ENCODE data around the gene C4orf51.
"Not testable (repeated sequence)": the region's sequence is repeated elsewhere in the genome, so short reads cannot be mapped to it uniquely, and the experiment has no call there.

The C4orf51 gene

DNA sequence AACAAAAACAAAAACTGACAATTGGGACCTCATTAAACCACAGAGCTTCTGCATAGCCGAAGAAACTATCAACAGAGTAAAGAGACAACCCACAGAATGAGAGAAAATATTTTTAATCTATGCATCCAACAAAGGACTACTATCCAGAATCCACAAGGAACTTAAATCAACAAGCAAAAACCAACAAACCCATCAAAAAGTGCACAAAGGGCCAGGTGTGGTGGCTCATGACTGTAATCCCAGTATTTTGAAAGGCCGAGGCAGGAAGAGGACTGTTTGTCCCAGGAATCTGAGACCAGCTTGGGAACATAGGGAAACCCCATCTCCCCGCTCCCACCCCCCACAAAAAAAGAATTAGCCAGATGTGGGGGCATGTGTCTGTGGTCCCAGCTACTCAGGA lies 10.7 kb downstream of the C4orf51 start:
- Mint-ChIP-seq H3K27ac (no peak overlapping the region), H3K4me3 (no peak overlapping the region), H3K4me1 (no peaks in the 10 kb centered on the region), H3K9me3 (peaks cover 11 to 17% of the 10 kb centered on the region in 2 donors), H3K27me3 (peaks cover 7% of the 10 kb centered on the region)
- DNase-seq (no peak), ATAC-seq (no peak)

DNA sequence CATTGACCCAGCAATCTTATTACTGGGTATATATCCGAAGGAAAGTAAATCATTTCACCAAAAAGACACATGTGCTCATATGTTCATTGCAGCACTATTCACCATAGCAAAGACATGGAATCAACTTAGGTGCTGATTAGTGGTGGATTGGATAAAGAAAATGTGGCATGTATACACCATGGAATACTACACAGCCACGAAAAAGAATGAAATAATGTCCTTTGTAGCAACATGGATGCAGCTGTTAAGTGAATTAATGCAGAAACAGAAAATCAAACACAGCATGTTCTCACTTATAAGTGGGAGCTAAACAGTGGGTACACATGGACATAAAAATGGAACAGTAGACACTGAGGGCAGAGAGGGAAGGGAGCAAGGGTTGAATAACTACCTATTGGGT lies 11.5 kb downstream of the C4orf51 start:
- ATAC-seq, H3K27ac Mint-ChIP-seq, H3K4me1 Mint-ChIP-seq, DNase-seq, H3K27me3 Mint-ChIP-seq, H3K4me3 Mint-ChIP-seq: not testable (repeated sequence)
- peaks cover 11 to 17% of the 10 kb centered on the region in 2 donors for H3K9me3 Mint-ChIP-seq

DNA sequence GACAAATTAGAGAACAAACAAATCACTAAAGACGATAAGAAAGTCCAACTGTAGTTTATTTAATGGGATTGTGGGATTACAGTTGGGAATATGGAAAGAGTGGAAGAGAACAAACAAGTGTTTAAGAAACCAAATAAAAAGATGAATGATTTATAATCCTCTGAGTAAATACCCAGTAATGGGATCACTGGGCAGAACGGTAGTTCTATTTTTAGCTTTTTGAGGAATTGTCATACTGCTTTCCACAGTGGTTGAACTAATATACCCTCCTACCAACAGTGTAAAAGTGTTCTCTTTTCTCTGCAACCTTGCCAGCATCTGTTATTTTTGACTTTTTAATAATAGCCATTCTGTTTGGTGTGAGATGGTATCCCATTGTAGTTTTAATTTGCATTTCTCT lies 15.0 kb downstream of the C4orf51 start:
- Mint-ChIP-seq H3K9me3 (peaks cover 10 to 11% of the 10 kb centered on the region in 2 donors), H3K27ac (no peak overlapping the region), H3K4me1 (no peaks in the 10 kb centered on the region), H3K4me3 (no peak overlapping the region), H3K27me3 (peaks cover 6% of the 10 kb centered on the region)
- DNase-seq, result no peak
- ATAC-seq, result no peak

DNA sequence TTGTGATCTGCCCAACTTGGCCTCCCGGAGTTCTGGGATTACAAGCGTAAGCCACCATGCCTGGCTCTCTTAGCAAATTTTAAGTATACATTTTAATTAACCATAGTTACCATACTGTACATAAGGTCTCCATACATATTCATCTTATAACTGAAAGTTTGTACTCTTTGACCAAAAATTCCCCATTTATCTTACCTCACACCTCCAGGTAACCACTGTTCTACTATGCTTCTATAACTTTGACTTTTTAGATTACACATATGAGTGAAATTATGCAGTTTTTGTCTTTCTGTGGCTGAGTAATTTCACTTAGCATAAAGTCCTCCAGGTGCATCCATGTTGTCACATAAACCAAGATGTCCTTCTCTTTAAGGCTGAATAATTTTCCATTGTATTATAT lies 17.4 kb downstream of the C4orf51 start:
- Mint-ChIP-seq H3K27ac (no peak overlapping the region), H3K4me1 (no peaks in the 10 kb centered on the region), H3K4me3 (no peak overlapping the region), H3K27me3 (peaks cover 18% of the 10 kb centered on the region), H3K9me3 (no peaks in the 10 kb centered on the region)
- DNase-seq (no peak), ATAC-seq (peak; percentile 83)

DNA sequence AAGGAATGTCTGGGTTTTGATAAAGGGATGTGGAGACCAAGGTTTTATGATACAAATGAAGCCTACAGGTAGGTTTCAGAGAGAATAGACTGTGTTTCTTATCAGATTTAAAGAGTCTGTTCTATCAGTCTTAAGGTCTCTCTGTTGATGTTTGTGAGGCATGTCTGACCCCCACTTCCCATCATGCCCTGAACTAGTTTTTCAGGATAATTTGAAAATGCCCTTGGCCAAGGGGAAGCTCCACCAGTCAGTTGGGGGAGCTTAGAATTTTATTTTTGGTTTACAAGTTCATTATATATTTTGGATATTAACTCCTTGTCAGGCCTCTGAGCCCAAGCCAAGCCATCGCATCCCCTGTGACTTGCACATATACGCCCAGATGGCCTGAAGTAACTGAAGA lies 18.6 kb downstream of the C4orf51 start:
- DNase-seq, result no peak
- H3K9me3 Mint-ChIP-seq, result no peaks in the 10 kb centered on the region

DNA sequence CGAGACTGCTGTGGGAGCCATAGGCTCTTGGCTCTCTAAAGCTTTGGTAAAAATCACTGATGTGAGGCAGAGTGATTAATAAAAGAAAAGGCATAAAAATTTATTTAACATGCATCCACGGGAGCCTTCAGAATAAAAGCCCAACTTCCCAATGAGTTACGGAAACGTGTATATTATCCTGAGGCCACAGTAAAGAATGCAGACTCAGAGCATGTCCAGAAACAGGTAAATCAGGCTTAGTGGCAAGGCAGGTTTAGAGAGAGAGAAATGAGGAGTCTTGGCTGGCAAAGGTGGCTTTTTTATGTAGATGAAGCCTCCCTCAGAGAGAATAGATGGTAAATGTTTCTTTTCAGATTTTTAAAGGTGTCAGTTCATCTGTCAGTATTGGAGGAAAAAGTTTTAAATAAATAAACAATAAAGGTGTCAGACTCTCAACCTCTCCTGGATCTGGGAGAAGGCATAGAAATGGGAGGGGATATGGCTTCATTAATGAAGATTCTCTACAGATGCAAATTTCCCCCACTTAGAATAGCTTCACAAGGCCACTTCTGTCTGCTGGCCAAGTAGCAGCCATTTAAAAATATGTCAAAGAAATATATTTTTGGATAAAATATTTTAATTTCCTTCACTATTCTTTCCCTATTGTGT lies 24.0 kb downstream of the C4orf51 start:
- no peak for ATAC-seq
- H3K4me1 Mint-ChIP-seq, result peaks cover 5% of the 10 kb centered on the region
- peaks cover 18% of the 10 kb centered on the region for H3K27me3 Mint-ChIP-seq

More for the DNA sequence above, 18.6 kb downstream of the C4orf51 start:
- H3K27ac Mint-ChIP-seq, result no peak overlapping the region
- H3K4me1 Mint-ChIP-seq, result no peaks in the 10 kb centered on the region
- peaks cover 18% of the 10 kb centered on the region for H3K27me3 Mint-ChIP-seq
- no peak overlapping the region for H3K4me3 Mint-ChIP-seq
- ATAC-seq, result no peak

DNA sequence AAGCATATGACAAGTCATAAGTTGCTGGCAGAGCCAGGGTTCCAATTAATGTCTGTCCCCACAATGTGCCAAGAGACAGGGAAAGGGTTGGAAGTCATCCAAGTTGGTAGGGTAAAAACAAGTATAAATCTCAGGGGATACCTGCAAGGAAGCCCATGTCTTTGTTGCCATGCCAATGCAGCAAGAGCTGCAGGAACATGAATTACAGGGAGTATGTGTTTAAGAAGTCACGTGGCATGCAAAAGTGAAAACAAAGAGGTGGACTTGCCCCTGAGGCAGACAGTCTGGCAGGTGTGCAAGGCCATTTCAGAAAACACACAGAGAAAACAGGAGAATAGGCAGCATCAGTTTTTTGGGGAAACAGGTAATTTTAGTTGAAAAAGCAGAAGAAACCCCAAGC lies 29.4 kb downstream of the C4orf51 start:
- ATAC-seq (no peak), DNase-seq (no peak)
- peaks cover 7% of the 10 kb centered on the region for H3K27me3 Mint-ChIP-seq
- H3K4me3 Mint-ChIP-seq, result no peak overlapping the region
- peaks cover 15 to 36% of the 10 kb centered on the region in 2 donors for H3K9me3 Mint-ChIP-seq
- H3K4me1 Mint-ChIP-seq, result peaks cover 11% of the 10 kb centered on the region
- no peak overlapping the region for H3K27ac Mint-ChIP-seq

More for the DNA sequence above, 24.0 kb downstream of the C4orf51 start:
- no peak overlapping the region for H3K27ac Mint-ChIP-seq
- peaks cover 0 to 8% of the 10 kb centered on the region in 2 donors for H3K9me3 Mint-ChIP-seq
- H3K4me3 Mint-ChIP-seq, result no peak overlapping the region
- DNase-seq, result no peak

DNA sequence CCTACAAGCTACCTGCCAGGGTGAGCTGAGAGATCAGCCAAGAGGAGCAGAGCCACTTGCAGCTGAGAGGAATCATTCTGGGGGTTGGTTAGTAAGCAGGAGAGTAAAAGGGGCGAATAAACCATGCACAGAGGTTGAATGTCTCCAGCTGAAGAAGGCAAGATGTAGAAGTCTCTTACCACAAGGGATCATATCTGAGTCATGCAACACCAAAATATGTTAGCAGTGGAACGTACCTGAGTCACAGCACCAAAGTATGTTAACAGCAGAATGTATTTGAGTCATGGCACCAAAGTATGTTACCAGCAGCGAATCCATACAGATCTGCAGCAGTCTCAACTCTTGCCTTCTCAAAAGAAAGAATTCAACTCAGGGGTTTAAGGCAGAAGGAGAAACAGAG lies 29.9 kb downstream of the C4orf51 start:
- Mint-ChIP-seq H3K9me3 (peaks cover 15 to 36% of the 10 kb centered on the region in 2 donors), H3K27ac (no peak overlapping the region), H3K4me1 (peaks cover 11% of the 10 kb centered on the region), H3K27me3 (peaks cover 7% of the 10 kb centered on the region), H3K4me3 (no peak overlapping the region)
- DNase-seq (no peak), ATAC-seq (peak; percentile 69)

DNA sequence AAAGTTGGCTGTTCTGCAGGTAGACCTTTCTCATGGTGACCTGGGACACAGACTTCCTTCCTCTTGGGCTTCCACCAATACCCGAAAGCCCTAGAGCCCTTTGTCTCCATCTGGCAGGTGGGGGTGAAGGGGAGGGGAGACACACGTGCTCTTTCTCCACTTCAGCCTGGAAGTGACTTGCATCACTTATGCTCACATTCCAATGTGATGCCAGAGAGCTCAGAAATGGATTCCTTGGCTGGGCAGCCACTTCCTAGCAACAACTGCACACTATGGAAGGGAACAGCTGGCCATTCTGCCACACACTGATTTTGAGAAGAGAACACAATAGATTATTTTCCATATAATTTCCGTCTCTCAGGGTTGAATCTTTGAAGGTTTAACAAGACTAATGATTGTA lies 36.3 kb downstream of the C4orf51 start:
- ATAC-seq (no peak), DNase-seq (no peak)
- peaks cover 17% of the 10 kb centered on the region for H3K4me1 Mint-ChIP-seq
- H3K27ac Mint-ChIP-seq, result peak overlapping the region in 1 of 2 donors; percentile 69
- H3K27me3 Mint-ChIP-seq, result peaks cover 22% of the 10 kb centered on the region
- no peak overlapping the region for H3K4me3 Mint-ChIP-seq
- H3K9me3 Mint-ChIP-seq, result peaks cover 15 to 25% of the 10 kb centered on the region in 2 donors

DNA sequence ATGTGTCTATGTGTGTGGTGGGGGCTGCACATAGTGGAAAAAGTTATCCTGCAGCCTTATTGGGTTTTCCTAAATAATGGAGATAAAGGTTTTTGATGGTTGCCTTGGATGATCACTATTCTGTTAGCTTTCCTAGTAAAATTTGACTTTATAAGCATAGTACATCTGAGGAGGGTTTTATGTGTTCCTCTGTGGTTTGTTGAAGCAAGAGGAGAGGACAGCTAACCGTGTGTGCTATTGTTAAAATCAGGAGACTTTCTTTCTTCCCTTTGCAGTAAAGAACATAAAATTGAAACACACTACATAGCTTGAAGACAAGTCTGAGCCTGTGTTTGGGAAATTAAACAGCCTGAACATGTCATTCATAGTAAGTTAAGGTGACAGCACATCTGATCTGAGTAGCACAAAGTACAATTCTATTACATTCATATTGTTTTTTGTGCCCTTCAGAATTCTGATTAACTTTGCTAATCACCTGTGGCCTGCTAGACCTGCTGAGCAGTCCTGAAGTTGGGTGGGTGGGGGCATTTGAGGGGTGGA lies 36.8 kb downstream of the C4orf51 start:
- Mint-ChIP-seq H3K27ac (no peak overlapping the region), H3K4me1 (peaks cover 17% of the 10 kb centered on the region), H3K9me3 (peaks cover 10 to 19% of the 10 kb centered on the region in 2 donors), H3K4me3 (no peak overlapping the region), H3K27me3 (peaks cover 17% of the 10 kb centered on the region)
- no peak for ATAC-seq
- no peak for DNase-seq

DNA sequence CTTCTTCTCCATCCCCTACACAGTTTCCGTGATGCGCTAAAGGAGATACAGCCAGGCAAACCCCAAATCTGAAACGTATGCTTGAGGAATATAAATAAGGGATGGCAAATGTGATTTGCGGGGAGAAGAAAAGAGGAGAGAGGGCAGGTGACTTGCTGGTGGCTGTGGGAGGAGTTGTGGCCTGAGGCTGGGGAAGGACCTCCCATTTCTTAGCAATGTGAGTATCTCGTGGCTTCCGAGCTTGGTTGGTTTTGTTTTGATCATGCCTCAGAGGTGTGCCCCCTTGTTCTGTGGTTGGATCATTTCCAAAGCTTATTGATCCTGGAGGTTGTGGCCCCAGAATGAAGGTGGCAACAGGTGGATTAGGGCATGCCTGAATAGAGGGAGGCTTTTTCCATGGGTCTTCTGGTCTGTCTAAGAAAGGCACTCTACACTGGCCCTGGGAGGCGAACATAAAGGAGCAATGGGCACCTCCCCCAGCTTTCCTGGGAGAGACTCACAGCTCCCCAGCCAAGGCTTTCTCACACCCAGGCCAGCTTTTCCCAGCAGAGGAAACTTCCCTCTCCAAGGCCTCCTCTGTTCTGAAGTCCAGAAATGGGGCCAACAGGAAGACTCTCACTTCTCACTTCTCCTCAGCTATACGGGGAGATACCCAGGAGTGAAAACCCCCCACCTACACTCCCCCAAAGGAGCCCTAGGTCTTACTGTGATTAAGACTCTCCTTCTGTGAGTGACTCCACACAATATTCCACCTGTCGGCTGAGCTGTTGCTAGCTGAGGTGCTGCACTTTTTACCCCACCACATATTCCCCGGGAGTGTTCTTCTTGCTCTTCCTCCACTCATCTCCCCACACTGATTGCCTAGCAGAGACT lies 40.0 kb downstream of the C4orf51 start:
- peak overlapping the region; percentile 64 to 71 for H3K4me3 Mint-ChIP-seq
- peaks cover 5 to 7% of the 10 kb centered on the region in 2 donors for H3K9me3 Mint-ChIP-seq
- DNase-seq (peak; percentile 39 to 57), ATAC-seq (peak; percentile 90)
- H3K27ac Mint-ChIP-seq, result peak overlapping the region; percentile 6 to 64
- H3K4me1 Mint-ChIP-seq, result peaks cover 21% of the 10 kb centered on the region
- peaks cover 22% of the 10 kb centered on the region for H3K27me3 Mint-ChIP-seq

DNA sequence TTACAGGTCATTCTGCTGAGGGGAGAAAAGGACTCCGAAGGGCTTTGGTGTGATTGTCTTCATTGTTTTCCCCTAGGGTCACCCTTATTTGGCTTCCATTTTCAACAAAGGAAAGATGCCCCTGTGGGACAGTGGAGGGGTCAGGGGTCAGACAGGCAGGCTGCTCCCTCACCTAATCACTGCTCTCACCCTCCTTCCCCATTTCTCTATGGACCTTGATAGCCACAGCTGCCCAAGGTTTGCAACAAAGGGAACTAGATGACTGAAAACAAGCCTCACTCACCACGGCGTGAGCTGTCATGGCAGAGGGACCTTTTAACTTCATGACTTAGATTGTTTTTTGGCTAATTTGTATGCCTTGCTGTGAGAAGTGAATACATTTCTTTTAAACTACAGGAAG lies 40.7 kb downstream of the C4orf51 start:
- Mint-ChIP-seq H3K4me1 (peaks cover 21% of the 10 kb centered on the region), H3K27ac (peak overlapping the region in 1 of 2 donors; percentile 6), H3K27me3 (peaks cover 22% of the 10 kb centered on the region), H3K4me3 (peak overlapping the region; percentile 64 to 71), H3K9me3 (peaks cover 1 to 5% of the 10 kb centered on the region in 2 donors)
- DNase-seq, result no peak
- ATAC-seq, result peak; percentile 49

DNA sequence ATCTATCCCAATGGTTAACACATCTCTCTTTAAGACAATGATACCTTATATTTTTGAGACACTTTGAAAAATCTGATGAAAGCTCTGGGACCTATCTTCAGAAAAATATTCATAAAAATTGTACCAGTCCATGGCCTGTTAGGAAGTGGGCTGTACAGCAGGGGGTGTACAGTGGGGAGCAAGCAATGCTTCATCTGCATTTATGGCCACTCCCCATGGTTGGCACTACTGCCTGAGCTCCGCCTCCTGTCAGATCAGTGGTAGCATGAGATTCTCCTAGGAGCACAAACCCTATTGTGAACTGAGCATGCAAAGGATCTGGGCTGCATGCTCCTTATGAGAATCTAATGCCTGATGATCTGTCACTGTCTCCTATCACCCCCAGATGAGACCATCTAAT lies 42.6 kb downstream of the C4orf51 start:
- peaks cover 21% of the 10 kb centered on the region for H3K4me1 Mint-ChIP-seq

DNA sequence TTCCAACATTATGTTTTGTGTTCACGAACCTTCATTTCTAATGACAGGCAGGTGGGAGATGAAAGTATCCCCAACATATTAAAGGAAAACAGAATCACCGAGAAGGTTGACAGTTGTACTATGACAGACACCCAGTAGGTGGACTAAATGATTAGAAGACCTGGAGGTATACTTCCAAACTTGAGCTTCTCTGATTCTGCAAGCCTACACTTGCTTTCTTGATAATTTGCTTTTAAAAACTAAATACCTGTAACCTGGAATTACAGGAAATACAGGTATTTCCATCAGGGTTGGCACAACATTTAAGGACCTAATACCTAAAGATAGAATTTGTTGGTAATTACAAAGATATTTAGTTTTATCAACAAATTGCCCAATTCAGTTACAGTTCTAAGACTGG lies 43.4 kb downstream of the C4orf51 start:
- no peak for ATAC-seq
- no peak for DNase-seq
- Mint-ChIP-seq H3K27ac (no peak overlapping the region), H3K4me1 (peaks cover 21% of the 10 kb centered on the region), H3K4me3 (no peak overlapping the region), H3K27me3 (peaks cover 14% of the 10 kb centered on the region), H3K9me3 (peaks cover 0 to 5% of the 10 kb centered on the region in 2 donors)

More for the DNA sequence above, 42.6 kb downstream of the C4orf51 start:
- Mint-ChIP-seq H3K27me3 (peaks cover 22% of the 10 kb centered on the region), H3K27ac (no peak overlapping the region), H3K9me3 (peaks cover 0 to 5% of the 10 kb centered on the region in 2 donors), H3K4me3 (no peak overlapping the region)
- DNase-seq (no peak), ATAC-seq (peak; percentile 29)

DNA sequence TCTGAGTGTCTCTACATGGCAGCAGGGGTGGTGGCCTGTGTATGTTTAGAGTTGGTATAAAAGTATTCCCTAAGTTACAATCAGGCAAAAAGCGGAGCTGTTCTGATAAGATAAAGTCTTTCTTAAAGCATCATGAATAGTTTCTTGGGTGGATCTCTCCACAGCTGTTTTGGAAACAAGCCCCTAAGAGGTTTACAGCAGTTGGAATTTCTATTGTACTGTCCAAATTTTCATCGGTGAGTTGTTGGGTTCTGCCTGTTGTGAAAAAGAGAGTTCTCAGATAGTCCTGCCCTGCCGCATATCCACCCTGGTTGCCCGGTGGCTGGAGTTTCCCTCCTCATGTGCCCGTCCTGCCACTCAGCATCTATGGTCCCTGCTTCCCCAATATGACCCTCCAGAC lies 50.1 kb downstream of the C4orf51 start:
- peaks cover 22% of the 10 kb centered on the region for H3K27me3 Mint-ChIP-seq
- no peak overlapping the region for H3K27ac Mint-ChIP-seq
- no peak overlapping the region for H3K4me3 Mint-ChIP-seq
- DNase-seq (no peak), ATAC-seq (no peak)
- H3K4me1 Mint-ChIP-seq, result peaks cover 24% of the 10 kb centered on the region
- no peaks in the 10 kb centered on the region for H3K9me3 Mint-ChIP-seq

DNA sequence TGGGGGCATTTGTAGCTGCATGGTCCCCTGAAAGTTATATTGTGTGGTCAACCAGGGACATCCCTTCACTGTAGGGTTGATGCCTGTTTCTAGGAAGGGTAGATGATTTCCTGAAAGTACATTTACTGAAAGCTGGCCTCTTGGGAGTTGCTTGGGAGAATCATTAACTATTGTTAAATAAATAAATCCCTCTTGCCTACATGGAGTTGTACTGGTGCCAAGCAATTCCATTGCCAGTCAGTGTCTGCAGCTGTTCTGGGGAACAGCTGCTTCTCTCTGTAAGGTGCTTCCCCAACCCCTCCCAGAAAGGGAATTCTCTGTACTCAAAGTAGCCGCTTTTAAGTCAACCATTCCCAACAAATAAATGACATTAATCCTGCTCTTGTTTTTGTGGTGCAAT lies 51.1 kb downstream of the C4orf51 start:
- ATAC-seq (no peak), DNase-seq (no peak)
- Mint-ChIP-seq H3K27me3 (peaks cover 24% of the 10 kb centered on the region), H3K4me3 (no peak overlapping the region), H3K4me1 (peaks cover 24% of the 10 kb centered on the region), H3K9me3 (no peaks in the 10 kb centered on the region), H3K27ac (no peak overlapping the region)

Measured in stimulated activated naive CD8-positive, alpha-beta T cell treated with anti-CD3 and anti-CD28 coated beads, Interleukin-15, amount 100 ng/mL, for 72 hours (primary cell).